Measurements from ENCODE around the gene PFKL.
"Not testable (repeated sequence)": the region's sequence is repeated elsewhere in the genome, so short reads cannot be mapped to it uniquely, and the experiment has no call there.

Gene PFKL

GRCh38 chr21:44279354-44280260, 20.2 kb upstream of the PFKL start:
- H3K4me1 ChIP-seq (ENCODE audit: insufficient read depth, low read length), result no peaks in the 10 kb centered on the region
- ATAC-seq (ENCODE audit: insufficient read depth, low read depth), result no peak
- no peaks in the 10 kb centered on the region for H3K9me3 ChIP-seq (ENCODE audit: insufficient read depth, low read length, severe bottlenecking)
- H3K27ac ChIP-seq (ENCODE audit: low read length), result no peak overlapping the region
- no peaks in the 10 kb centered on the region for H3K36me3 ChIP-seq (ENCODE audit: insufficient read depth, low read length)
- no peak overlapping the region for H3K4me3 ChIP-seq (ENCODE audit: low read depth in 1 of 2, low read length in 2 of 2)
- no peak overlapping the region for H3K4me2 ChIP-seq (ENCODE audit: insufficient read depth, low read length)
- no peak for DNase-seq
- no peaks in the 10 kb centered on the region; the same call in 1 of the 2 replicates for H4K20me1 ChIP-seq (ENCODE audit: insufficient read depth, low read length)
- H3K79me2 ChIP-seq (ENCODE audit: insufficient read depth, low read length), result no peaks in the 10 kb centered on the region
- H2AFZ ChIP-seq (ENCODE audit: low read depth, low read length), result no peak overlapping the region
- H3K27me3 ChIP-seq (ENCODE audit: insufficient read depth, low read length, poor library complexity), result no peaks in the 10 kb centered on the region
- no peak overlapping the region for H3K9ac ChIP-seq (ENCODE audit: low read depth, low read length)
- no peak for TF ChIP-seq EZH2 (IDR thresholded peaks at IDR 0.05; ENCODE audit: borderline replicate concordance, low read depth, low read length, severe bottlenecking)
- no peak for TF ChIP-seq CTCF (IDR thresholded peaks at IDR 0.05; ENCODE audit: borderline replicate concordance, extremely low read depth, low read length, poor library complexity, severe bottlenecking)

DNA sequence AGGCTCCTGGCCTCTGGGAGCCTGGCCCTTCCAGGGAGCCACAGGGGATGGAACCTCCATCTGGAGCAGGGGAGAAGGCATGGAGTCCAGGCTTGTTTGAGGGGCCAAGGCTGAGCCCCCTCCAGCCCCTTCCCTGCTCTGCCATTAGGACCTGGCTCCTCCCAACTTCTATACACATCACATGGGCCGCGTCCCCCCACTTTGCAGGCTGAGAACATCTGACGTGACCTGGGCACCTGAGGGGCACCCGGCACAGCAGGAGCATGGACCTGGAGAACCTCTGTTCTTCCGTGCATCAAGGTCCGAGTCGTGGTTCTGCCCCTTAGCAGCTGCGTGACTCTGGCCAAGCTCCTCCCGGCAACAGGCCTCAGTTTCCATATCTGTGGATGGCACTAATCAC, 18.1 kb upstream of the PFKL start:
- Histone ChIP-seq H3K9ac (ENCODE audit: low read depth, low read length) (no peak overlapping the region), H3K79me2 (ENCODE audit: insufficient read depth, low read length) (no peaks in the 10 kb centered on the region), H3K4me1 (ENCODE audit: insufficient read depth, low read length) (no peaks in the 10 kb centered on the region), H3K4me2 (ENCODE audit: insufficient read depth, low read length) (no peak overlapping the region), H3K27me3 (ENCODE audit: insufficient read depth, low read length, poor library complexity) (no peaks in the 10 kb centered on the region), H3K36me3 (ENCODE audit: insufficient read depth, low read length) (no peaks in the 10 kb centered on the region), H3K27ac (ENCODE audit: low read length) (no peak overlapping the region), H3K4me3 (ENCODE audit: low read depth in 1 of 2, low read length in 2 of 2) (no peak overlapping the region), H3K9me3 (ENCODE audit: insufficient read depth, low read length, severe bottlenecking) (no peaks in the 10 kb centered on the region), H2AFZ (ENCODE audit: low read depth, low read length) (no peak overlapping the region), H4K20me1 (ENCODE audit: insufficient read depth, low read length) (no peaks in the 10 kb centered on the region; the same call in 1 of the 2 replicates)
- no peak for DNase-seq
- no peak for TF ChIP-seq CTCF (IDR thresholded peaks at IDR 0.05; ENCODE audit: borderline replicate concordance, extremely low read depth, low read length, poor library complexity, severe bottlenecking)
- ATAC-seq (ENCODE audit: insufficient read depth, low read depth), result no peak

DNA sequence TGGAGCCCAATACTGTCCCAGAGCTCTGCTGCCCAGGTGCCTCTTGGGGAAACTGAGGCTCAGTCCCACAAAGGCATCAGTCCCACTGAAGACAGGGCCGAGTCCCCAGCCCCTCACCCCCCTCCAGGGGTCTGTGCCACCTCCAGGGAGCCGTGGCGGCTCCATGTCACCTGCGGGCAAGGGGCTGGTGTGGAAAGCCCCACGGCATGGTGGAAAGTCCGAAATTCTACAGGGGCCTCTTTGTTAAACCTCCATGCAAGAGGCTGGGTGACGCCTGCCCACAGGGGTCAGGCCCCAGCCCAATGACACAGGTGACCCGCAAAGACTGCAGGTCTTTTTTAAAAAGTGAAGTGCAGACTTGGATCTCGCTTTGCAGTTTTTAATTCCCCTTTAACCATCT, 17.5 kb upstream of the PFKL start:
- H3K9ac ChIP-seq (ENCODE audit: low read depth, low read length), result no peak overlapping the region
- no peak overlapping the region for H3K4me2 ChIP-seq (ENCODE audit: insufficient read depth, low read length)
- no peaks in the 10 kb centered on the region for H3K27me3 ChIP-seq (ENCODE audit: insufficient read depth, low read length, poor library complexity)
- H3K9me3 ChIP-seq (ENCODE audit: insufficient read depth, low read length, severe bottlenecking), result no peaks in the 10 kb centered on the region
- H3K79me2 ChIP-seq (ENCODE audit: insufficient read depth, low read length), result no peaks in the 10 kb centered on the region
- DNase-seq, result no peak
- H3K36me3 ChIP-seq (ENCODE audit: insufficient read depth, low read length), result no peaks in the 10 kb centered on the region
- no peak overlapping the region for H2AFZ ChIP-seq (ENCODE audit: low read depth, low read length)
- H3K4me3 ChIP-seq (ENCODE audit: low read depth in 1 of 2, low read length in 2 of 2), result no peak overlapping the region
- ATAC-seq (ENCODE audit: insufficient read depth, low read depth), result no peak
- H3K4me1 ChIP-seq (ENCODE audit: insufficient read depth, low read length), result no peaks in the 10 kb centered on the region
- no peak overlapping the region for H3K27ac ChIP-seq (ENCODE audit: low read length)
- no peaks in the 10 kb centered on the region; the same call in 1 of the 2 replicates for H4K20me1 ChIP-seq (ENCODE audit: insufficient read depth, low read length)
- TF ChIP-seq EZH2 (IDR thresholded peaks at IDR 0.05; ENCODE audit: borderline replicate concordance, low read depth, low read length, severe bottlenecking) (no peak), CTCF (IDR thresholded peaks at IDR 0.05; ENCODE audit: borderline replicate concordance, extremely low read depth, low read length, poor library complexity, severe bottlenecking) (no peak)

DNA sequence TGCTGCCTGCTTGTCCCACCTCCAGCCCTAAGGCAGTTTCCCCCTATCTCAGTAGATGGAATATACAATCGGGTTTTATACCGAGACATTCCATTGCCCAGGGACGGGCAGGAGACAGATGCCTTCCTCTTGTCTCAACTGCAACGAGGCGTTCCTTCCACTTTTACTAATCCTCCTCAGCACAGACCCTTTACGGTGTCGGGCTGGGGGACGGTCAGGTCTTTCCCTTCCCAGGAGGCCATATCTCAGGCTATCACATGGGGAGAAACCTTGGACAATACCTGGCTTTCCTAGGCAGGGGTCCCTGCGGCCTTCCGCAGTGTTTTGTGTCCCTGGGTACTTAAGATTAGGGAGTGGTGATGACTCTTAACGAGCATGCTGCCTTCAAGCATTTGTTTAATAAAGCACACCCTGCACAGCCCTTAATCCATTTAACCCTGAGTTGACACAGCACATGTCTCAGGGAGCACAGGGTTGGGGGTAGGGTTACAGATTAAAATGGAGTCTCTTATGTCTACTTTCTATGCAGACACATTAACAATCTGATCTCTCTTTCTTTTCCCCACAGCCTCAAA, 16.6 kb upstream of the PFKL start:
- H3K27me3 ChIP-seq (ENCODE audit: insufficient read depth, low read length, poor library complexity); H3K9me3 ChIP-seq (ENCODE audit: insufficient read depth, low read length, severe bottlenecking): not testable (repeated sequence)

More for the DNA sequence above, 16.6 kb upstream of the PFKL start:
- DNase-seq; H3K79me2 ChIP-seq (ENCODE audit: insufficient read depth, low read length); H3K4me2 ChIP-seq (ENCODE audit: insufficient read depth, low read length); H4K20me1 ChIP-seq (ENCODE audit: insufficient read depth, low read length); H3K36me3 ChIP-seq (ENCODE audit: insufficient read depth, low read length); H2AFZ ChIP-seq (ENCODE audit: low read depth, low read length); H3K9ac ChIP-seq (ENCODE audit: low read depth, low read length); H3K4me1 ChIP-seq (ENCODE audit: insufficient read depth, low read length); H3K27ac ChIP-seq (ENCODE audit: low read length); ATAC-seq (ENCODE audit: insufficient read depth, low read depth); H3K4me3 ChIP-seq (ENCODE audit: low read depth in 1 of 2, low read length in 2 of 2): not testable (repeated sequence)
